Effector memory CD4-positive, alpha-beta T cell (primary cell): ENCODE measurements around the gene PARP11.

Experiments used
- DNase-seq, 3 donors: peaks; one replicate each; pipeline ENCODE4 v3.0.0-alpha.2; 2020
- H3K27ac ChIP-seq: 2 replicates; pipeline ENCODE4 v1.7.0; 2013; ENCODE audit warnings: mild to moderate bottlenecking, low read length, moderate library complexity; ENCODE audit not compliant: insufficient read depth, poor library complexity, severe bottlenecking
- H3K27me3 ChIP-seq: replicated peaks from 2 replicates; pipeline ENCODE4 v1.7.0; 2013; ENCODE audit warnings: mild to moderate bottlenecking, low read length; ENCODE audit not compliant: insufficient read depth, control insufficient read depth, poor library complexity, severe bottlenecking
- H3K36me3 ChIP-seq: 2 replicates; pipeline ENCODE4 v1.7.0; 2013; ENCODE audit warnings: mild to moderate bottlenecking, low read length, moderate library complexity; ENCODE audit not compliant: control insufficient read depth, insufficient read depth
- H3K4me1 ChIP-seq: 2 replicates; pipeline ENCODE4 v1.7.0; 2013; ENCODE audit warnings: low read length, mild to moderate bottlenecking; ENCODE audit not compliant: control insufficient read depth, insufficient read depth, poor library complexity, severe bottlenecking
- H3K4me3 ChIP-seq: 2 replicates; pipeline ENCODE4 v1.7.0; 2013; ENCODE audit warnings: low read length, low read depth, mild to moderate bottlenecking; ENCODE audit not compliant: insufficient read depth, poor library complexity, severe bottlenecking
- H3K9me3 ChIP-seq: 2 replicates; pipeline ENCODE4 v1.7.0; 2013; ENCODE audit warnings: mild to moderate bottlenecking, low read length, moderate library complexity; ENCODE audit not compliant: control insufficient read depth

The PARP11 gene

GRCh38 chr12:3884671-3885070 is 11.5 kb upstream of the PARP11 start:
- Histone ChIP-seq H3K27ac (no peak overlapping the region), H3K36me3 (no peaks in the 10 kb centered on the region), H3K27me3 (no peaks in the 10 kb centered on the region), H3K4me3 (no peak overlapping the region), H3K4me1 (no peaks in the 10 kb centered on the region), H3K9me3 (no peaks in the 10 kb centered on the region)
- no peak for DNase-seq

GRCh38 chr12:3882896-3883564 is 9.8 kb upstream of the PARP11 start:
- Histone ChIP-seq H3K9me3 (no peaks in the 10 kb centered on the region), H3K27me3 (no peaks in the 10 kb centered on the region), H3K4me1 (no peaks in the 10 kb centered on the region), H3K27ac (no peak overlapping the region), H3K4me3 (no peak overlapping the region), H3K36me3 (no peaks in the 10 kb centered on the region)
- no peak for DNase-seq

- no peak overlapping the region for H3K27ac ChIP-seq
- DNase-seq: no peak
- no peaks in the 10 kb centered on the region for H3K9me3 ChIP-seq
- no peaks in the 10 kb centered on the region for H3K27me3 ChIP-seq
- H3K4me1 ChIP-seq: no peaks in the 10 kb centered on the region
- no peak overlapping the region for H3K4me3 ChIP-seq
- H3K36me3 ChIP-seq: no peaks in the 10 kb centered on the region
Measured at GRCh38 chr12:3882406-3882805, 9.2 kb upstream of the PARP11 start.

- no peak for DNase-seq
- H3K4me3 ChIP-seq: no peak overlapping the region
- H3K4me1 ChIP-seq: no peaks in the 10 kb centered on the region
- no peaks in the 10 kb centered on the region for H3K27me3 ChIP-seq
- no peak overlapping the region for H3K27ac ChIP-seq
- H3K9me3 ChIP-seq: no peaks in the 10 kb centered on the region
- no peaks in the 10 kb centered on the region for H3K36me3 ChIP-seq
Measured at GRCh38 chr12:3881281-3881950, 8.2 kb upstream of the PARP11 start.

GRCh38 chr12:3879846-3880245 is 6.6 kb upstream of the PARP11 start:
- no peak for DNase-seq
- no peaks in the 10 kb centered on the region for H3K36me3 ChIP-seq

GRCh38 chr12:3871356-3871755 is 1.8 kb downstream of the PARP11 start:
- no peaks in the 10 kb centered on the region for H3K36me3 ChIP-seq
- no peaks in the 10 kb centered on the region for H3K9me3 ChIP-seq
- no peak for DNase-seq
- peak overlapping the region; percentile 78 for H3K4me3 ChIP-seq
- H3K27ac ChIP-seq: peak overlapping the region; percentile 96
- H3K27me3 ChIP-seq: no peaks in the 10 kb centered on the region
- peaks cover 23% of the 10 kb centered on the region for H3K4me1 ChIP-seq

More at GRCh38 chr12:3879846-3880245, 6.6 kb upstream of the PARP11 start:
- Histone ChIP-seq H3K4me3 (no peak overlapping the region), H3K9me3 (no peaks in the 10 kb centered on the region), H3K27me3 (no peaks in the 10 kb centered on the region), H3K27ac (no peak overlapping the region), H3K4me1 (no peaks in the 10 kb centered on the region)

- peaks cover 4% of the 10 kb centered on the region for H3K9me3 ChIP-seq
- peak overlapping the region; percentile 59 for H3K4me3 ChIP-seq
- H3K36me3 ChIP-seq: no peaks in the 10 kb centered on the region
- H3K4me1 ChIP-seq: peaks cover 23% of the 10 kb centered on the region
- peak overlapping the region; percentile 96 for H3K27ac ChIP-seq
- no peaks in the 10 kb centered on the region for H3K27me3 ChIP-seq
- no peak for DNase-seq
Measured at GRCh38 chr12:3869865-3870264, 3.3 kb downstream of the PARP11 start.

- H3K27me3 ChIP-seq: no peaks in the 10 kb centered on the region
Measured at GRCh38 chr12:3869433-3869832, 3.8 kb downstream of the PARP11 start.

GRCh38 chr12:3863756-3864155 is 9.4 kb downstream of the PARP11 start:
- DNase-seq: no peak
- Histone ChIP-seq H3K4me3 (no peak overlapping the region), H3K4me1 (no peaks in the 10 kb centered on the region), H3K27ac (no peak overlapping the region), H3K27me3 (no peaks in the 10 kb centered on the region), H3K9me3 (peaks cover 4% of the 10 kb centered on the region), H3K36me3 (peaks cover 19% of the 10 kb centered on the region)

More at GRCh38 chr12:3869433-3869832, 3.8 kb downstream of the PARP11 start:
- Histone ChIP-seq H3K36me3 (no peaks in the 10 kb centered on the region), H3K27ac (peak overlapping the region; percentile 96), H3K4me1 (peaks cover 23% of the 10 kb centered on the region), H3K4me3 (peak overlapping the region; percentile 59), H3K9me3 (peaks cover 4% of the 10 kb centered on the region)
- DNase-seq: no peak

GRCh38 chr12:3842517-3842916 is 30.7 kb downstream of the PARP11 start:
- Histone ChIP-seq H3K36me3 (peaks cover 4% of the 10 kb centered on the region), H3K9me3 (no peaks in the 10 kb centered on the region), H3K4me1 (no peaks in the 10 kb centered on the region), H3K27me3 (no peaks in the 10 kb centered on the region), H3K27ac (no peak overlapping the region), H3K4me3 (no peak overlapping the region)
- no peak for DNase-seq
